GM23338 (cell line): ENCODE data around the gene RNF213. TPM values are rescaled to one million over a fixed set of nuclear protein-coding genes. Genes with fewer than 3 reads are reported as not detected.

Source experiments
- ATAC-seq: fragments of 200-7000 bp; cut with Tn5 transposase; 3 replicates; pipeline ENCODE4 v1.9.1; 2020
- DNase-seq: peaks from one replicate; pipeline ENCODE4 v3.0.0-alpha.2; 2015; ENCODE audit warnings: low spot score
- H2AFZ ChIP-seq: fragments of 200-600 bp; sonication (generic); 2 replicates; pipeline ENCODE4 v1.8.0; 2016; ENCODE audit warnings: antibody characterized with exemption, mild to moderate bottlenecking, moderate library complexity
- H3F3A ChIP-seq: fragments of 200-600 bp; sonication (generic); replicated peaks from 2 replicates; pipeline ENCODE4 v1.8.0; 2017; ENCODE audit warnings: antibody characterized with exemption, mixed run types, low read depth
- H3K27ac ChIP-seq: fragments of 200-600 bp; sonication (generic); 2 replicates; pipeline ENCODE4 v1.6.1; 2016; ENCODE audit warnings: low read depth
- H3K27me3 ChIP-seq: fragments of 200-600 bp; sonication (generic); 2 replicates; pipeline ENCODE4 v1.8.0; 2016; ENCODE audit warnings: mild to moderate bottlenecking, mixed run types, moderate library complexity; ENCODE audit not compliant: insufficient read depth
- H3K36me3 ChIP-seq: fragments of 200-600 bp; sonication (generic); 2 replicates; pipeline ENCODE4 v1.8.0; 2016; ENCODE audit warnings: mild to moderate bottlenecking; ENCODE audit not compliant: insufficient read depth
- H3K4me1 ChIP-seq: fragments of 200-600 bp; sonication (generic); 2 replicates; pipeline ENCODE4 v1.8.0; 2016; ENCODE audit warnings: mild to moderate bottlenecking, moderate library complexity; ENCODE audit not compliant: insufficient read depth
- H3K4me2 ChIP-seq: fragments of 200-600 bp; sonication (generic); 2 replicates; pipeline ENCODE4 v1.7.1; 2017; ENCODE audit warnings: mixed run types
- H3K4me3 ChIP-seq: fragments of 200-600 bp; sonication (generic); 2 replicates; pipeline ENCODE4 v1.6.1; 2016; ENCODE audit warnings: mixed run types
- H3K79me2 ChIP-seq: fragments of 200-600 bp; sonication (generic); replicated peaks from 2 replicates; pipeline ENCODE4 v1.8.0; 2017; ENCODE audit warnings: mild to moderate bottlenecking; ENCODE audit not compliant: insufficient read depth
- H3K9me2 ChIP-seq: fragments of 200-600 bp; sonication (generic); 2 replicates; pipeline ENCODE4 v1.8.0; 2017; ENCODE audit not compliant: insufficient read depth
- H4K20me1 ChIP-seq: fragments of 200-600 bp; sonication (generic); replicated peaks from 2 replicates; pipeline ENCODE4 v1.8.0; 2017; ENCODE audit warnings: mild to moderate bottlenecking; ENCODE audit not compliant: insufficient read depth
- H3K27ac Mint-ChIP-seq: 2 replicates; pipeline ENCODE4 v1.8.0; 2020; ENCODE audit warnings: inconsistent platforms, mild to moderate bottlenecking, moderate library complexity, mixed read lengths
- H3K27me3 Mint-ChIP-seq: 3 replicates; pipeline ENCODE4 v1.8.0; 2022; ENCODE audit warnings: low read depth, mild to moderate bottlenecking, moderate library complexity, mixed read lengths, inconsistent platforms; ENCODE audit not compliant: insufficient read depth, poor library complexity
- H3K36me3 Mint-ChIP-seq: 3 replicates; pipeline ENCODE4 v1.8.0; 2021; ENCODE audit warnings: low read depth, mild to moderate bottlenecking, inconsistent platforms, moderate library complexity, mixed read lengths
- H3K4me1 Mint-ChIP-seq: 3 replicates; pipeline ENCODE4 v1.8.0; 2020; ENCODE audit warnings: mild to moderate bottlenecking, inconsistent platforms, mixed read lengths
- H3K4me3 Mint-ChIP-seq: 3 replicates; pipeline ENCODE4 v1.8.0; 2021; ENCODE audit warnings: moderate library complexity, mild to moderate bottlenecking, inconsistent platforms, mixed read lengths
- H3K9me3 Mint-ChIP-seq: 3 replicates; pipeline ENCODE4 v1.8.0; 2020; ENCODE audit warnings: moderate library complexity, mild to moderate bottlenecking, inconsistent platforms, mixed read lengths
- EZH2 ChIP-seq: fragments of 200-600 bp; sonication (generic); IDR thresholded peaks from one replicate; pipeline ENCODE4 v1.8.0; 2017; ENCODE audit warnings: antibody characterized with exemption, mild to moderate bottlenecking, low read depth; ENCODE audit not compliant: unreplicated experiment
- JUNB ChIP-seq: IDR thresholded peaks from one replicate; pipeline ENCODE4 v1.6.1; 2016; ENCODE audit warnings: antibody characterized with exemption; ENCODE audit not compliant: unreplicated experiment
- NANOG ChIP-seq: IDR thresholded peaks from 2 replicates; pipeline ENCODE4 v1.6.1; 2016; ENCODE audit warnings: antibody characterized with exemption, borderline replicate concordance
- POLR2AphosphoS5 ChIP-seq: IDR thresholded peaks from 2 replicates; pipeline ENCODE4 v1.6.1; 2016; ENCODE audit warnings: antibody characterized with exemption, low read depth
- ZNF331 ChIP-seq: fragments of 250-450 bp; sonication (Bioruptor Pico); IDR thresholded peaks from 2 replicates; pipeline ENCODE4 v1.5.0; 2020; ENCODE audit warnings: low read depth, mild to moderate bottlenecking, moderate library complexity
- polyA plus RNA-seq: library from polyadenylated mRNA; unstranded; fragments of >200 nt; fragmentation: Nextera tagmentation; extraction: Ambion mirVana; gene quantifications from 2 replicates; pipeline ENCODE4 v1.2.1, GENCODE V29; 2016
- total RNA-seq: library from RNA; depleted of rRNA; stranded (reverse); fragments of >200 nt; shearing (Covaris generic); gene quantifications from 2 replicates; pipeline ENCODE4 v1.2.3, GENCODE V29; 2014
- TF ChIP-seq, protein P1 (sequence below): IDR thresholded peaks from 2 replicates; pipeline ENCODE4 v1.6.1; 2016; ENCODE audit warnings: antibody characterized with exemption
- TF ChIP-seq, protein P2 (sequence below), 2 experiments: fragments of 200-600 bp in 1 of 2; sonication (generic) in 1 of 2; conservative IDR thresholded peaks; 2 replicates each; pipeline versions ENCODE4 v1.5.1 to v1.6.1; 2016 to 2017; ENCODE audit warnings: antibody characterized with exemption in 2 of 2, low read depth in 2 of 2, mild to moderate bottlenecking in 2 of 2, moderate library complexity in 1 of 2
- TF ChIP-seq, protein P3 (sequence below): fragments of 250-450 bp; sonication (Bioruptor Pico); IDR thresholded peaks from 2 replicates; pipeline ENCODE4 v1.5.0; 2020; ENCODE audit warnings: mild to moderate bottlenecking, moderate library complexity

RNF213 gene
- total and polyA plus RNA-seq, 2 experiments from 2014 or later: 21.2 to 67.2 TPM

DNA sequence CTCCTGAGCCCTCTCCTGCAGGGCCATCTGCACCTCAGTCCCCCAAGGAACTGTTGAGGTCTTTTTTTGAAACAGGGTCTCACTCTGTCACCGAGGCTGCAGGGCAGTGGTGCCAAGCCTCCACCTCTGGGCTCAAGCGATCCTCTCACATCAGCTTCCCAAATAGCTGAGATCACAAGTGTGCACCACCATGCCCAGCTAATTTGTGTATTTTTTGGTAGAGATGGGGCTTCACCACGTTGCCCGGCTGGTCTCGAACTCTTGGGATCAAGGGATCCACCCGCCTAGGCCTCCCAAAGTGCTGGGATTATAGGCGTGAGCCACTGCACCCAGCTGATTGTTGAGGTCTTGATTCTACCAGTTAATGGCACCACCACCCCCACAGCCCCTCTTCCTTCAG, 126.4 kb downstream of the RNF213 start:
- H3K27ac Mint-ChIP-seq: no peak overlapping the region
- H3K9me3 Mint-ChIP-seq: no peaks in the 10 kb centered on the region
- H3K4me3 Mint-ChIP-seq: no peak overlapping the region
- no peak overlapping the region for H3K4me2 ChIP-seq
- H3K36me3 ChIP-seq: 0 out of 2 replicates have a peak, but pooled peaks cover 3% of the 10 kb centered on the region
- H3K4me1 ChIP-seq: no peaks in the 10 kb centered on the region
- H3K4me1 Mint-ChIP-seq: peaks cover 3% of the 10 kb centered on the region; the same call in 1 of the 3 replicates
- peaks cover 8% of the 10 kb centered on the region for H3K27me3 Mint-ChIP-seq
- H3K9me2 ChIP-seq: no peaks in the 10 kb centered on the region
- H2AFZ ChIP-seq: no peak overlapping the region
- no peak overlapping the region for H3K27ac ChIP-seq
- H3K36me3 Mint-ChIP-seq: peaks cover 65% of the 10 kb centered on the region
- no peak for ATAC-seq
- no peak overlapping the region for H3K4me3 ChIP-seq
- H4K20me1 ChIP-seq: no peaks in the 10 kb centered on the region
- TF ChIP-seq NANOG (no peak), ZNF331 (CRISPR knock-in tag) (no peak), POLR2AphosphoS5 (no peak), JUNB (no peak), EZH2 (no peak)
- TF ChIP-seq, protein P1, sequence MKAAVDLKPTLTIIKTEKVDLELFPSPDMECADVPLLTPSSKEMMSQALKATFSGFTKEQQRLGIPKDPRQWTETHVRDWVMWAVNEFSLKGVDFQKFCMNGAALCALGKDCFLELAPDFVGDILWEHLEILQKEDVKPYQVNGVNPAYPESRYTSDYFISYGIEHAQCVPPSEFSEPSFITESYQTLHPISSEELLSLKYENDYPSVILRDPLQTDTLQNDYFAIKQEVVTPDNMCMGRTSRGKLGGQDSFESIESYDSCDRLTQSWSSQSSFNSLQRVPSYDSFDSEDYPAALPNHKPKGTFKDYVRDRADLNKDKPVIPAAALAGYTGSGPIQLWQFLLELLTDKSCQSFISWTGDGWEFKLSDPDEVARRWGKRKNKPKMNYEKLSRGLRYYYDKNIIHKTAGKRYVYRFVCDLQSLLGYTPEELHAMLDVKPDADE: no peak
- TF ChIP-seq, protein P2, sequence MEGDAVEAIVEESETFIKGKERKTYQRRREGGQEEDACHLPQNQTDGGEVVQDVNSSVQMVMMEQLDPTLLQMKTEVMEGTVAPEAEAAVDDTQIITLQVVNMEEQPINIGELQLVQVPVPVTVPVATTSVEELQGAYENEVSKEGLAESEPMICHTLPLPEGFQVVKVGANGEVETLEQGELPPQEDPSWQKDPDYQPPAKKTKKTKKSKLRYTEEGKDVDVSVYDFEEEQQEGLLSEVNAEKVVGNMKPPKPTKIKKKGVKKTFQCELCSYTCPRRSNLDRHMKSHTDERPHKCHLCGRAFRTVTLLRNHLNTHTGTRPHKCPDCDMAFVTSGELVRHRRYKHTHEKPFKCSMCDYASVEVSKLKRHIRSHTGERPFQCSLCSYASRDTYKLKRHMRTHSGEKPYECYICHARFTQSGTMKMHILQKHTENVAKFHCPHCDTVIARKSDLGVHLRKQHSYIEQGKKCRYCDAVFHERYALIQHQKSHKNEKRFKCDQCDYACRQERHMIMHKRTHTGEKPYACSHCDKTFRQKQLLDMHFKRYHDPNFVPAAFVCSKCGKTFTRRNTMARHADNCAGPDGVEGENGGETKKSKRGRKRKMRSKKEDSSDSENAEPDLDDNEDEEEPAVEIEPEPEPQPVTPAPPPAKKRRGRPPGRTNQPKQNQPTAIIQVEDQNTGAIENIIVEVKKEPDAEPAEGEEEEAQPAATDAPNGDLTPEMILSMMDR (conservative IDR thresholded peaks at IDR 0.05; ENCODE audit: low read depth in 2 of 2): no peak
- no peaks in the 10 kb centered on the region for H3K79me2 ChIP-seq
- no peaks in the 10 kb centered on the region for H3F3A ChIP-seq
- H3K27me3 ChIP-seq: no peaks in the 10 kb centered on the region
- DNase-seq: no peak

GRCh38 chr17:80388175-80388574, 127.5 kb downstream of the RNF213 start:
- H3K4me1 ChIP-seq: no peaks in the 10 kb centered on the region
- no peaks in the 10 kb centered on the region for H3F3A ChIP-seq
- no peak overlapping the region for H3K27ac ChIP-seq
- Mint-ChIP-seq H3K4me1 (peaks cover 3% of the 10 kb centered on the region; the same call in 1 of the 3 replicates), H3K36me3 (peaks cover 60% of the 10 kb centered on the region), H3K4me3 (no peak overlapping the region), H3K27ac (no peak overlapping the region; the same call in 1 of the 2 replicates), H3K27me3 (peaks cover 5% of the 10 kb centered on the region), H3K9me3 (no peaks in the 10 kb centered on the region)
- no peak for TF ChIP-seq EZH2
- TF ChIP-seq, protein P2 (conservative IDR thresholded peaks at IDR 0.05; ENCODE audit: low read depth in 2 of 2): peak; percentile 44 to 48
- TF ChIP-seq, protein P3, sequence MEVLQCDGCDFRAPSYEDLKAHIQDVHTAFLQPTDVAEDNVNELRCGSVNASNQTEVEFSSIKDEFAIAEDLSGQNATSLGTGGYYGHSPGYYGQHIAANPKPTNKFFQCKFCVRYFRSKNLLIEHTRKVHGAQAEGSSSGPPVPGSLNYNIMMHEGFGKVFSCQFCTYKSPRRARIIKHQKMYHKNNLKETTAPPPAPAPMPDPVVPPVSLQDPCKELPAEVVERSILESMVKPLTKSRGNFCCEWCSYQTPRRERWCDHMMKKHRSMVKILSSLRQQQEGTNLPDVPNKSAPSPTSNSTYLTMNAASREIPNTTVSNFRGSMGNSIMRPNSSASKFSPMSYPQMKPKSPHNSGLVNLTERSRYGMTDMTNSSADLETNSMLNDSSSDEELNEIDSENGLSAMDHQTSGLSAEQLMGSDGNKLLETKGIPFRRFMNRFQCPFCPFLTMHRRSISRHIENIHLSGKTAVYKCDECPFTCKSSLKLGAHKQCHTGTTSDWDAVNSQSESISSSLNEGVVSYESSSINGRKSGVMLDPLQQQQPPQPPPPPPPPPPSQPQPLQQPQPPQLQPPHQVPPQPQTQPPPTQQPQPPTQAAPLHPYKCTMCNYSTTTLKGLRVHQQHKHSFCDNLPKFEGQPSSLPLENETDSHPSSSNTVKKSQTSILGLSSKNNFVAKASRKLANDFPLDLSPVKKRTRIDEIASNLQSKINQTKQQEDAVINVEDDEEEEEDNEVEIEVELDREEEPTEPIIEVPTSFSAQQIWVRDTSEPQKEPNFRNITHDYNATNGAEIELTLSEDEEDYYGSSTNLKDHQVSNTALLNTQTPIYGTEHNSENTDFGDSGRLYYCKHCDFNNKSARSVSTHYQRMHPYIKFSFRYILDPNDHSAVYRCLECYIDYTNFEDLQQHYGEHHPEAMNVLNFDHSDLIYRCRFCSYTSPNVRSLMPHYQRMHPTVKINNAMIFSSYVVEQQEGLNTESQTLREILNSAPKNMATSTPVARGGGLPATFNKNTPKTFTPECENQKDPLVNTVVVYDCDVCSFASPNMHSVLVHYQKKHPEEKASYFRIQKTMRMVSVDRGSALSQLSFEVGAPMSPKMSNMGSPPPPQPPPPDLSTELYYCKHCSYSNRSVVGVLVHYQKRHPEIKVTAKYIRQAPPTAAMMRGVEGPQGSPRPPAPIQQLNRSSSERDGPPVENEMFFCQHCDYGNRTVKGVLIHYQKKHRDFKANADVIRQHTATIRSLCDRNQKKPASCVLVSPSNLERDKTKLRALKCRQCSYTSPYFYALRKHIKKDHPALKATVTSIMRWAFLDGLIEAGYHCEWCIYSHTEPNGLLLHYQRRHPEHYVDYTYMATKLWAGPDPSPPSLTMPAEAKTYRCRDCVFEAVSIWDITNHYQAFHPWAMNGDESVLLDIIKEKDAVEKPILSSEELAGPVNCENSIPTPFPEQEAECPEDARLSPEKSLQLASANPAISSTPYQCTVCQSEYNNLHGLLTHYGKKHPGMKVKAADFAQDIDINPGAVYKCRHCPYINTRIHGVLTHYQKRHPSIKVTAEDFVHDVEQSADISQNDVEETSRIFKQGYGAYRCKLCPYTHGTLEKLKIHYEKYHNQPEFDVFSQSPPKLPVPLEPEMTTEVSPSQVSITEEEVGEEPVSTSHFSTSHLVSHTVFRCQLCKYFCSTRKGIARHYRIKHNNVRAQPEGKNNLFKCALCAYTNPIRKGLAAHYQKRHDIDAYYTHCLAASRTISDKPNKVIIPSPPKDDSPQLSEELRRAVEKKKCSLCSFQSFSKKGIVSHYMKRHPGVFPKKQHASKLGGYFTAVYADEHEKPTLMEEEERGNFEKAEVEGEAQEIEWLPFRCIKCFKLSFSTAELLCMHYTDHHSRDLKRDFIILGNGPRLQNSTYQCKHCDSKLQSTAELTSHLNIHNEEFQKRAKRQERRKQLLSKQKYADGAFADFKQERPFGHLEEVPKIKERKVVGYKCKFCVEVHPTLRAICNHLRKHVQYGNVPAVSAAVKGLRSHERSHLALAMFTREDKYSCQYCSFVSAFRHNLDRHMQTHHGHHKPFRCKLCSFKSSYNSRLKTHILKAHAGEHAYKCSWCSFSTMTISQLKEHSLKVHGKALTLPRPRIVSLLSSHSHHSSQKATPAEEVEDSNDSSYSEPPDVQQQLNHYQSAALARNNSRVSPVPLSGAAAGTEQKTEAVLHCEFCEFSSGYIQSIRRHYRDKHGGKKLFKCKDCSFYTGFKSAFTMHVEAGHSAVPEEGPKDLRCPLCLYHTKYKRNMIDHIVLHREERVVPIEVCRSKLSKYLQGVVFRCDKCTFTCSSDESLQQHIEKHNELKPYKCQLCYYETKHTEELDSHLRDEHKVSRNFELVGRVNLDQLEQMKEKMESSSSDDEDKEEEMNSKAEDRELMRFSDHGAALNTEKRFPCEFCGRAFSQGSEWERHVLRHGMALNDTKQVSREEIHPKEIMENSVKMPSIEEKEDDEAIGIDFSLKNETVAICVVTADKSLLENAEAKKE: no peak
- H3K4me2 ChIP-seq: no peak overlapping the region
- H3K79me2 ChIP-seq: no peaks in the 10 kb centered on the region
- 0 out of 3 replicates have a peak, but pooled peaks have one; percentile 31 for ATAC-seq
- no peak overlapping the region for H2AFZ ChIP-seq
- DNase-seq: peak; percentile 36
- 0 out of 2 replicates have a peak, but pooled peaks cover 3% of the 10 kb centered on the region for H3K36me3 ChIP-seq
- H3K9me2 ChIP-seq: no peaks in the 10 kb centered on the region
- H4K20me1 ChIP-seq: no peaks in the 10 kb centered on the region
- H3K27me3 ChIP-seq: no peaks in the 10 kb centered on the region
- H3K4me3 ChIP-seq: no peak overlapping the region
